CD4-positive, alpha-beta T cell treated with Interleukin-15 for 4 hours (primary cell): ENCODE data around the gene POLR2H.
A peak's percentile ranks its signal among the peaks of the same experiment; 100 is the strongest.

Source experiments
- DNase-seq: peaks from one replicate; pipeline ENCODE4 v3.0.0-alpha.2; 2020; ENCODE audit warnings: low spot score

Gene POLR2H

DNA sequence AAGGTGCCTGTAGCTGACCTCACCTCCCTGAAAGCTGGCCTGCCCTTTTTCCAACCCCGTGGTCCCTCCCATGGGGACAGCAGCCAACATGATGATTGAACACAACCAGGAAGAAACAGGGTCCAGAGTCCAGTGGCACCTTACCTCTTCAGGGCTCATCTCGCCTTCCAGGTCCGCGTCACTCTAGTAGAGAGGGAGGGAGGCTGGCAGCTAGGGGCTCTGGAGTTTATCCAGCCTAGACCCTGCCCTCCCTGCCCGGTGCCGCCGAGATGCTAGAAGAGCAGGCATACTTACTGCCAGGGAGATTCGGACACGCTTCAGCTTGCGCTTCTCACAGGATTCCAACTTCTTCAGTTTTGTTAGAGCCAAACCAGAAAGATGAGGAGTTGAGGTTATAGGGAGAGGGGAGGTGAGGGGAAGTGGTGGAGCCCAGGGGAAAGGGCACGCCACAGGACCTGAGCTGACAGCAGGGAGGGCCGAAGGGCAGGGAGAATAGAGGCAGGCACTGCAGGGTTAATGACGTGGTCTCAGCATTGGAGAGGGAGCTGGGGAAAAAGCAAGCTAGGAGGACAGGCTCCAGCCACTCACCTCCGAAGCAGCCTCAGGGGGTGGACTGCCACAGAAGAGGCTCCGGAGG, 9.2 kb upstream of the POLR2H start:
- no peak for DNase-seq

DNA sequence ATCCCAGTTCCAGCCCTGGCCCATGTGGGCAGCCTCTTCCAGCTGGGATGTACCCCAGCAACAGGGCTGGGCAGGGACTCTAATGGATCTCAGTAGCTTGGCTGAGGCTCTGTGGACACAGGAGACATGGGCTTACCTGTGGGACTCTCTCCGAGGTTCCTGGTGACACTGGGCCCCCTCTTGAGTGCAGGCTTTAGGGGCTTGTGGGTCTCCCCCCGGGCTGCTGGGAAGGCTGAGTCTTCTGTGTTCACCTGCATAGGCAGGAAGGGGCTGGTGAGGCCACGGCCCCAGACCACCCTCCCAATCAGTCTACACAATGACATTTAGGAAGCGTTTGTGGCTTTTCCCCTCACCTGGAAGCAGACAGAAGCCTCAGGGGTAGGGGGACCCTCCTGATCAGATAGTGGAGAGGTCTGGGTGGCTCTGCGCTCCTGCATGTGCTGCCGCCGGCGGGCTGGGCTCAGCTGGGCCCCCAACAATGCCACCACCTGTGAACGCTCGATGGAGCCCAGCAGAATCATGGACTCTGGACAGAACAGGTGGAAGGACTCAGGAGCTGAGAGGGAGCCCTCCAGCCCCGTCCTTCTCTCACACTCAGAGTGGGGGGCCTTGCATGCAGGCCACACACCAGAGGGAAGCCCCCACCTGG, 8.5 kb upstream of the POLR2H start:
- DNase-seq: no peak

DNA sequence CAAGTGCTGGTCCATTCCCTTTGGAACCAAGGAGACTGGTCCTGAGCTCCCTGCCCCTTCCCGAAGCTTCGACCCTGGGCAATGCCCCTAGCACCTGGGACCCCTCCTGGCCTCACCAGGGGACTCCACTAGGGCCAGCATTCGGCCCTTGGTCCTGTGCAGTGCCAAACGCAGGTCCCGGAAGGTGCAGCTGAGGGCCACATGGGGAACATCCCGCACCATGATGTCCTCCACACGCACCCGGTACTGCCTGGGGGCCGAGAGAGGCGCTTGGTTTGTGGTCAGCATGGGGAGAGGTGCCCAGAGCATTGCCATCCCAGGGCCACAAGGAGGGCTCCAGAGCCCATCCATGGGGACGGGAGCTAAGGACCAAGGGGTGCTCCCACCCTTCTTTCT, 8.0 kb upstream of the POLR2H start:
- DNase-seq: no peak

GRCh38 chr3:184354121-184354728, 7.3 kb upstream of the POLR2H start:
- DNase-seq: peak; percentile 60

GRCh38 chr3:184354754-184355153, 6.8 kb upstream of the POLR2H start:
- no peak for DNase-seq

GRCh38 chr3:184355261-184356040, 6.1 kb upstream of the POLR2H start:
- DNase-seq: no peak

GRCh38 chr3:184357248-184358123, 4.0 kb upstream of the POLR2H start:
- no peak for DNase-seq

- no peak for DNase-seq
Measured at GRCh38 chr3:184358124-184358767, 3.3 kb upstream of the POLR2H start.

- DNase-seq: no peak
Measured at GRCh38 chr3:184358921-184359350, 2.6 kb upstream of the POLR2H start.

GRCh38 chr3:184359610-184360009, 1.9 kb upstream of the POLR2H start:
- no peak for DNase-seq

DNA sequence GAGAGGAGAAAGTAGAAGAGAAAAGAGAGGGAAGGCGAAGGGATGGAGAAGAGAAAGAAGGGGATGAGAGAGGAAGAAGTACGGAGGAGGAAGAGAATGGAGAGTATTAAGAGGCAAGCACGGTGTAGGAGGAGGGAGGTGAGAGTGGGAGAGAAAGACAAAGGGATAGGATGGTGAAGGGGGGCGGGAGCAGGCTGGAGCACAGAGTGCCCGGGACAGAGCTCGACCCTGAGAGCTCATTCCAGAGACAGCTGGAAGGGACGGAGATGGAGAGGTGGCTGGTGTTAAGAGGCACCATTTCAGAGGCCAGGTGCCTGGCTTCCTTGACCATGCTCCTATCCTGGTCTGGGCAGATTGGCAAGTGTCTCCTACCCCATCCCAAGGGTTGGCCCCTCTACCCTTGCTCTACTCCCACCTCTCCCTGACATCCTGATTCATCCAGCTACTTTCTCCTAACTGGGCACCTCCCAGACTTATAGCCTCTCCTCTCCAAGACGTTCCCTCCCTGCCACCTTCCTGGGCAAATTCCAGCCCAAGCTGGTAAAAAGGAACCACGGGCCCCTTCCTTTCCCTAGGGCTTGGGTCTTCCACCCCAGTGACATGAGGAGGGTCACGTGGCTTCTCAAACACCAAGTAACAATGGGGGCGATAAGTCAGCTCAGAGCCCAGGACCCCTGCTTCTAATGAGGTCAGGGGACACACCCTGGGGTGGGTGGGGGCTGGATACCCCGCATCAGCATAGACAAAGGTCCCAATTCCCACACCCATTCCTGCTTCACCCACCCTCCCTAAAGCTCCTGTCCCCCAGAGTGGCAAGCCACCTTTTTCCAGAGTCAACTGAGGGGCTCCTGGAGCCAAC, 1.2 kb upstream of the POLR2H start:
- no peak for DNase-seq

DNA sequence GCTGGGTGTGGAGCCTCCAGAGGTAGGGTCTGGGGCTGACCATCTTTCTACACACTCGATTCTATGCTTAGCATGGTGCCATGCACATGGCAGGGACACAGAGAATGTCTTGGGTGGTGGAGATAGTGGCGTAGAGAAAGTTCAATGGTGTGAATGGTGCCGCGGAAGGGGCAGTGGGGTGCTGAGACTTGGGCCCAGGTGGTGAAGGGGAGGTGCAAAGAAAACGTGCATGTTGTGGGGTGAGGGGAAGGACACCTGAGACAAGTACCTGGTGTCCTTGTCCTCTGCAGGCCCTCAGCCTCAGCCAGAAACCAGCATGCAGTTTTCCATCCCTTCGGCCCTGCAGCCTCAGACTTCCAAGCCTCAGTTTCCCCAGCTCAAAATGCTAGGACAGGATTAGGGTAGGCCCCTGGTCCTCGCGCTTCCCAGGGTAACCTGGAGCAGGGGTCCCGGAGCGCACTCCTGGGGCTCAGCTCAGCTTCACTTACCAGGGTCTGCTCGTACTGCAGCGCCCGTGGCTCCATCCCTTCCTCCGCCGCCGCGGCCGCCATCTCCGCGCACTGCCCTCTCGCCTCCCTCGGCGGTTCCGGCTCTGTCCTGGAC, 480 bp upstream of the POLR2H start:
- no peak for DNase-seq

GRCh38 chr3:184361932-184362667, 590 bp downstream of the POLR2H start:
- DNase-seq: peak; percentile 16

DNA sequence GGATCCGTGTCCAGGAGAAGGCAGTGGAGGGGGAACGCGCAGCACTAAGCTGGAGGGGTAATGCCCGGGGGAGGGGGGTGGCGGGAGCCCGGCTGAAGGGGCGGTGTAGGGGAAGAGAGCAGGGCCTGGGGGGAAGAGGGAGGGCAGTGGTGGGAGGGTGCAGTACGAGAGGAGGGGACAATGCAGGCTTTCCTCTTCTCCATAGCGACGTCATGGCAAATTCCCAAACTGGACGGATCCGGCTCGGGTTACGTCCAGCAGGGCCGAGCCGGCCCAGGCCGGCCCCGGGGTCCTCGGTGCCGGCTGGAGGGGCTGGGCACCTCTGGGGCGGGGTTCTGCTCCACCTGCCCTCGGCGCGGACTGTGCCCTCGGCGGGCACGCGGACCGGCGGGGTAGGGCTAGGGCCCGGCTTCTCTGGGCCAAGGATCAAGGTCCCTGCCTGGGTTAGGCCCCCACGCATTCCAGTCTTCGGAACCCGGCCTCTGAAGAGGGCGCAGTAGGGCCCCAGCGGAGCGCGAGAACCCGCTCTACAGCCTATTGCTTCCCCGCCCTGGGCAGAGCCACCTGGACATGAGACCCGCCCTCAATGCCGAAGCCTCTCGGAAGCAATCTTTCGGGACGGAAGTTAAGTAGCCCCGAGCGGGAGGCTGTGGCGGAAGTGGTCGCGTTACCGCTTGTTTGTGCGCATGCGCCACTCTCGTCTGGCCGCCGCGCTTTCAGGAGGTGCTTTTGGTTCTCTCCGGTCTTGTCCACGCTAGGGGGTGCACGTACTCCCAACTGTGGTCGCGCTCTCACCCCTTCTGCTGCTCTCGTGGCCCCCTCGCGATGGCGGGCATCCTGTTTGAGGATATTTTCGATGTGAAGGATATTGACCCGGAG, 1.4 kb downstream of the POLR2H start:
- DNase-seq: peak; percentile 94

- no peak for DNase-seq
Measured at GRCh38 chr3:184366619-184367289, 5.2 kb downstream of the POLR2H start.

DNA sequence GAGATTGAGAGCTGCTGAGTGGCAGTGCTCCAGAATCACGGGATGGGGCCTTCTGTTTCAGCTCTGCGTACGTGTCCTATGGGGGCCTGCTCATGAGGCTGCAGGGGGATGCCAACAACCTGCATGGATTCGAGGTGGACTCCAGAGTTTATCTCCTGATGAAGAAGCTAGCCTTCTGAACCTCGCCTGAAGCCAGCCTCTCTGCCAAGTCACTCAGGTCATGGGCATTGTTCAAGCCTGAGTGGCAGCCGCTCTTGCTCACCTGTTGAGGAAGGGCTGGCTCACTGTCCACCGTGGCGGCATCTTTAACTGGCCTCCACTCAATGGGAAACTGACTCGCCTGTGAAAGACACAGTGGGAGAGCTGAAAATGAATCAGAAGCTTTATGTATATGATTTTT, 6.6 kb downstream of the POLR2H start:
- DNase-seq: no peak

- DNase-seq: no peak
Measured at GRCh38 chr3:184368586-184369183, 7.2 kb downstream of the POLR2H start.
